ENCODE measurements around the gene SYT11.
A peak's percentile ranks its signal among the peaks of the same experiment; 100 is the strongest.
"Not testable (repeated sequence)": the region's sequence is repeated elsewhere in the genome, so short reads cannot be mapped to it uniquely, and the experiment has no call there.

SYT11 gene

GRCh38 chr1:155900161-155900560 lies 40.8 kb downstream of the SYT11 start:
- peak; percentile 64 for DNase-seq

- no peak for DNase-seq
Observed at GRCh38 chr1:155904261-155904660, 44.9 kb downstream of the SYT11 start.

DNA sequence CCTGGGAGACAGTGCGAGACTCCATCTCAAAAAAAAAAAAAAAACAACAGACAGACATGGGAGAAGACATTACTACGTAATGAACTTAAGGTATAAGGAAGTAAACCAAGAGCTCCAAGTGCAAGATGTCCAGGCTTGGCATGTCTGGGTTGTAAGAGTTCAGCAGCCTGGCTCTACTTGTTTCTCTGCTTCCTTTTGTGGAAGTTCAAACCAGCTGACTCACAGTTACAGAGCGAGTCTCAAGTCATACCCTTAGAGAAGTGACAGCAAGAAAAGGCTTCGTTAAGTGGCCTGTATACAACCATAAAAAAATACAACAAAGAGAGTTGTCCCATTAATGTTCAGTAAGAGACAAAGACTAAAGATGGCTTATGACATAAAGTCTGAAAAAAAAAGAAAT lies 50.5 kb downstream of the SYT11 start:
- DNase-seq = peak; percentile 83

GRCh38 chr1:155910621-155911121 lies 51.3 kb downstream of the SYT11 start:
- peak; percentile 61 for DNase-seq

DNA sequence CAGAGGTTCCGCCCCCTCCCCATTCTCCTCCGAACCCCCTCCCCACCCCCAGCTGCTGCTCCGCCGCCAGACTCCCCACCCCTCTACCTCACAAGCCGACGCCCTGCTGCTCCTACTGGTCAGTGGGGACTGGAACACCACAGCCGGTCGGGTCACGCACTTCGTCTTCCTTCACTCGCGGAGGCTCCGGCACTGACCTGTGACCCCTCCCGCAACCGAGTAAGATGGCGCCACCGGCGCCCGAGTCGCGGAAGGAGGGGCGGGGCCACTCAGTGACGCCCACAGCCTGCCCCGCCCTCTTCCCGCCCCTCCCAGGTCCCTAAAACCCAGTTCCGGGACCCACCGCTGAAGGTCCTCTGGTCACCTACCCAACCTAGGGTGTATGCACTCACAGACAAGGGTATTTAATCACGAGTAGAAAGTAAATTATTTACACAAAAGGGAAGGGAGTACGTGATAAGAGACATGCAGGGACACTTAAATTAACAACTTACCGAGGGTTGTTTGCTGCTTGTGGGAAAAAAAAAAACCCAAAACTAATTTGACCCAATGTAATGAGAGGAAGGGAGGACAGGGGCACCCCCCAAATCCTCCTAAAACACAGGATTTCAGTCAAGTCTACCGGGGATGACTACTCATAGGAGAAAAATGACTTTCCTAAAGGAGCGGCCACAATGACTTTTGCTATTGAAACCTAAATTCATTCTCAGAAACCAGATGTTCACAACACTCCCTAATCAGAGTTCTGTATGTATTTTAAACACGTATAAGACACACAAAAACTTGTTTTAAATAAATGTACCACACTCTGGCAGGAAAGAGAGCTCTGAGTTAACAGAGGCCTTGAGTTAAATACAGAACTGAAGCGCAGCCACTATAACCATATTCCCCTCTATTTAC lies 52.0 kb downstream of the SYT11 start, which contains the start of gene RIT1:
TSS of gene RIT1 (minus strand) at position 194 of the 900 bp plus-strand sequence. CDS start 588 bp downstream, outside the sequence.
- peak; percentile 94 for DNase-seq

DNA sequence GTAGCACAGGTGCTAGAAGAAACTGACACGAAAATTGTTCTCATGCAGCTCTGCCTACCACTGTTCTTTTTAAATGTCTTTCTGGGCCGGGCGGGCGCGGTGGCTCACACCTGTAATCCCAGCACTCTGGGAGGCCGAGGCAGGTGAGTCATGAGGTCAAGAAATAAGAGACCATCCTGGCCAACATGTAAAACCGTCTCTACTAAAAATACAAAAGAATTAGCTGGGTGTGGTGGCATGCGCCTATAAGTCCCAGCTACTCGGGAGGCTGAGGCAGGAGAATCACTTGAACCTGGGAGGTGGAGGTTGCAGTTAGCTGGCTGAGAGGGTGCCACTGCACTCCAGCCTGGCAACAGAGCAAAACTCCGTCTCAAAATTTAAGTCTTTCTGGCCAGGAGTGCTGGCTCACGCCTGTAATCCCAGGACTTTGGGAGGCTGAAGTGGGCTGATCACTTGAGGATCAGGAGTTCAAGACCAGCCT lies 52.7 kb downstream of the SYT11 start:
- DNase-seq = no peak

DNA sequence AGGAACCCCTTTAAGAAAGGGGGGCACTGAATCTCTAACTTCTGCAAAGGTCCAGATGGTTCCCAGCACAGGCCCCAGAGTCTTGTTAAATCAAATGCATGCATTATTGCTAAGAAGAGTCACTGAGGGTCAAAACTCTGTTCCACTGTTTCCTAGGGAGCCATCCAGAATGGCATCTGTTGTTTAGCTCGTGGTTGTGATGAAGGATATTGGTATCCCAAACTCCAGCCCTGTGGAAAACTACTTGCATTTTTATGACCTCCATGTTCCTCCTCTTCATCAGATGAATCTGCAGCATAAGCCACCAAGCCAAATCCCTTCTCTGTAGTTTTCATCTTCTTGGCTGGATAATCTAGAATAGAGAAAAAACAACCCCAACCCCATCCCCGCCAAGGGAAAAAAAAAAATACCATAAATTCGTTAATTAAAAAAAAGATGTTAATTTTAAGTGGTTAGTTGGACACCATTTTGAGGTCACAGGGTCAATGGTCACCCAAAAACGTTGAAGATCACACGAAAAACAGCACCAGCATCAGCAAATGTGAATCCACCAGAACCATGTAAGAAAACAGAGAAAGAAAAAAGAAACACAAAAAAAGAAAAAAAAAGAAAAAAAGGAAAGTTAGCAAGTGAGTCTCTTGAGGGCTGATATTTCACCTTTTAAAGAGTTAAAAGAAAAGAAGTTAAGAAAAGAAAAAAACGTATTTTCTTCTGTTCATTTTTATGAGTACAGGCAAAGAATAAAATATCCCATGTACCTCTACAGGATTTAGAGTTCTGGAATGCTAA lies 54.8 kb downstream of the SYT11 start:
- DNase-seq = no peak

GRCh38 chr1:155918660-155919059 lies 59.3 kb downstream of the SYT11 start:
- DNase-seq = no peak

GRCh38 chr1:155919801-155920200 lies 60.4 kb downstream of the SYT11 start:
- no peak for DNase-seq

GRCh38 chr1:155920717-155921116 lies 61.4 kb downstream of the SYT11 start:
- DNase-seq = no peak

GRCh38 chr1:155925506-155925905 lies 66.1 kb downstream of the SYT11 start:
- no peak for DNase-seq

DNA sequence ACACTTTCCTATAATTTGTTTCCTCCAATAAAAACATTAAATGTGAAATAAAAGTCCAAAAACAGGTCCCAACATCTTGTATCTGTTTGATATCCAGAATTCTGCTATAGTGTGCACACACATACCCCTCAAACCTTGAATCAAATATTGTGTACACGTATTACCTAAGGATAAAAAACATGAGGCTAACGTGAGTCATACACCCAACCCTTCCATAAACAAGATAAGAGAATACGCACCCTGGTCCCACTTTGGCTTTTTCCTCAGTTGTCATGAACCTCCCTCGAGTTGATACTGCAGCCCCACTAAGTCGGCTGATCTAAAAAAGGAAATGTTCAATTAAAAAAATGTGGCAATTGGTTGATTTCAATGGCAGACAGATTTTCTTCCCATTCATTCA lies 69.7 kb downstream of the SYT11 start:
- no peak for DNase-seq

DNA sequence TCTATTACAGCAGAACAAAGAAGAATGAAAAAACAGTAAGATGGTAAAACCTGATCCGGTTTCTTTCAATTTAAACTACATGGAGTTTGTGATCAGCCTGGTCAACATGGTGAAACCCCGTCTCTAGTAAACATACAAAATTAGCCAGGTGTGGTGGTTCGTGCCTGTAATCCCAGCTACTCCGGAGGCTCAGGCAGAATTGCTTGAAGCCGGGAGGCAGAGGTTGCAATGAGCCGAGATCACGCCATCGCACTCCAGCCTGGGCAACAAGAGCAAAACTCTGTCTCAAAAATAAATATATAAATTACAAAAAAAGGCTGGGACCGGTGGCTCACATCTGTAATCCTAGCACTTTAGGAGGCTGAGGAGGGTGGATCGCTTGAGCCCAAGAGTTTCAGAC lies 71.4 kb downstream of the SYT11 start:
- DNase-seq = not testable (repeated sequence)

GRCh38 chr1:155931332-155932038 lies 72.1 kb downstream of the SYT11 start:
- DNase-seq = no peak

- DNase-seq = no peak
Observed at GRCh38 chr1:155932081-155932480, 72.7 kb downstream of the SYT11 start.

DNA sequence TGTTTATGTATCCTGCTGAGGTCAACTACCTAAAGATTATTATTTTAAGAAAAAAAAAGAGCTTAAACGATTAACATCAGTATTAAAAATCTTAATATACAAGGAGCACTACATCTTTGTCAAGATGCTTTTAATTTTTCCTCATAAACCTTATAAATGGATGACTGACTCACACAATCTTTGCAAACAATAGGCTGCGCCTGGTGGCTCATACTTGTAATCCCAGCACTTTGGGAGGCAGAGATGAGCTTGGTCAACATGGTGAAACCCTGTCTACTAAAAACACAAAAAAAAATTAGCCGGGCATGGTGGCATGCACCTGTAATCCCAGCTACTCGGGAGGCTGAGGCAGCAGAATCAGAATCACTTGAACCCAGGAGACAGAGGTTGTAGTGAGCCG lies 73.1 kb downstream of the SYT11 start:
- DNase-seq = no peak

- DNase-seq = peak; percentile 42
Observed at GRCh38 chr1:155933591-155934096, 74.3 kb downstream of the SYT11 start.

GRCh38 chr1:155934097-155934935 lies 74.9 kb downstream of the SYT11 start, which contains the start of gene KHDC4:
Gene KHDC4 (minus strand): TSS chr1:155934413. CDS start chr1:155934373, 40 bp downstream.
- peak; percentile 100 for DNase-seq
